Stomach (tissue), 9 donors: ENCODE results near the gene G6PC3. TPM values are rescaled to one million over a fixed set of nuclear protein-coding genes. Genes with fewer than 3 reads are reported as not detected.
A peak's percentile ranks its signal among the peaks of the same experiment; 100 is the strongest.

Experiments
- DNase-seq, 2 donors: peaks; one replicate each; pipeline versions ENCODE4 v3.0.0 to v3.0.0-alpha.2; 2013 to 2019
- H3K27ac ChIP-seq, 5 donors: fragments of 200-600 bp in 4 of 5; sonication (generic) in 4 of 5; one replicate each; pipeline ENCODE4 v1.5.1; 2013 to 2019; ENCODE audit warnings: mild to moderate bottlenecking in 1 of 5, moderate library complexity in 1 of 5
- H3K27me3 ChIP-seq, 3 donors: fragments of 200-600 bp; sonication (generic); one replicate each; pipeline ENCODE4 v1.5.1; 2017 to 2019; ENCODE audit warnings: mixed run types in 1 of 3
- H3K36me3 ChIP-seq, 4 donors: fragments of 200-600 bp; sonication (generic); 1 replicate in 3 of 4; 2 replicates in 1 of 4; pipeline ENCODE4 v1.5.1; 2016 to 2019
- H3K4me1 ChIP-seq, 4 donors: fragments of 200-600 bp; sonication (generic); one replicate each; pipeline ENCODE4 v1.5.1; 2016 to 2019
- H3K4me3 ChIP-seq, 4 donors: fragments of 200-600 bp; sonication (generic) in 3 of 4; one replicate each; pipeline ENCODE4 v1.5.1; 2016 to 2019; ENCODE audit warnings: mild to moderate bottlenecking in 1 of 4
- H3K9me3 ChIP-seq, 4 donors: fragments of 200-600 bp; sonication (generic); one replicate each; pipeline ENCODE4 v1.5.1; 2016 to 2019
- EP300 ChIP-seq: sonication (generic); formaldehyde crosslinking; IDR thresholded peaks from one replicate; pipeline ENCODE4 v1.6.1; 2017; ENCODE audit warnings: antibody characterized with exemption
- POLR2A ChIP-seq, 4 donors: fragments of 450-650 bp; IDR thresholded peaks; one replicate each; pipeline ENCODE4 v1.6.1; 2016; ENCODE audit warnings: antibody characterized with exemption in 4 of 4, control low read depth in 2 of 4, mild to moderate bottlenecking in 1 of 4, moderate library complexity in 1 of 4
- POLR2AphosphoS5 ChIP-seq, 3 donors: sonication (generic); formaldehyde crosslinking; IDR thresholded peaks; one replicate each; pipeline ENCODE4 v1.6.1; 2016; ENCODE audit warnings: antibody characterized with exemption in 3 of 3
- WGBS, 5 donors: extraction: QIAGEN DNeasy Blood & Tissue Kit in 3 of 5; methylation state at CpG; one replicate each; pipeline versions ENCODE4 v1.1.5 to v1.1.7; 2013 to 2018; 5-methylcytosine and 5-hydroxymethylcytosine counted together
- intact Hi-C: fragments of 100-400 bp; cut with DNase I; formaldehyde crosslinking; loops from one replicate; pipeline ENCODE4 v1.15.1; 2023; ENCODE audit warnings: low total_unique reads
- polyA plus RNA-seq, 3 donors: library from polyadenylated mRNA; stranded (reverse); fragments of 200-250 nt; gene quantifications; one replicate each; pipeline ENCODE4 v1.2.3, GENCODE V29; 2013
- total RNA-seq, 5 donors: library from RNA; depleted of rRNA; stranded (reverse); fragments of >200 nt; gene quantifications; one replicate each; pipeline versions ENCODE4 v1.1.0 to v1.2.3, GENCODE V29; 2014 to 2016
- TF ChIP-seq, protein P1 (sequence below), 7 experiments: fragments of 450-650 bp in 4 of 7; fragments of 200-600 bp in 3 of 7; sonication (generic) in 3 of 7; IDR thresholded peaks; one replicate each; pipeline ENCODE4 v1.5.1; 2016 to 2019; ENCODE audit warnings: antibody characterized with exemption in 7 of 7, control low read depth in 2 of 7, mild to moderate bottlenecking in 1 of 7
- donor health status: healthy with polysubstance abuse.
- donor health status: Bipolar disorder and iron deficiency.
- donor health status: healthy.

The G6PC3 gene
- total and polyA plus RNA-seq, 8 donors, result 10.5 to 132 (median 39.4) TPM

DNA sequence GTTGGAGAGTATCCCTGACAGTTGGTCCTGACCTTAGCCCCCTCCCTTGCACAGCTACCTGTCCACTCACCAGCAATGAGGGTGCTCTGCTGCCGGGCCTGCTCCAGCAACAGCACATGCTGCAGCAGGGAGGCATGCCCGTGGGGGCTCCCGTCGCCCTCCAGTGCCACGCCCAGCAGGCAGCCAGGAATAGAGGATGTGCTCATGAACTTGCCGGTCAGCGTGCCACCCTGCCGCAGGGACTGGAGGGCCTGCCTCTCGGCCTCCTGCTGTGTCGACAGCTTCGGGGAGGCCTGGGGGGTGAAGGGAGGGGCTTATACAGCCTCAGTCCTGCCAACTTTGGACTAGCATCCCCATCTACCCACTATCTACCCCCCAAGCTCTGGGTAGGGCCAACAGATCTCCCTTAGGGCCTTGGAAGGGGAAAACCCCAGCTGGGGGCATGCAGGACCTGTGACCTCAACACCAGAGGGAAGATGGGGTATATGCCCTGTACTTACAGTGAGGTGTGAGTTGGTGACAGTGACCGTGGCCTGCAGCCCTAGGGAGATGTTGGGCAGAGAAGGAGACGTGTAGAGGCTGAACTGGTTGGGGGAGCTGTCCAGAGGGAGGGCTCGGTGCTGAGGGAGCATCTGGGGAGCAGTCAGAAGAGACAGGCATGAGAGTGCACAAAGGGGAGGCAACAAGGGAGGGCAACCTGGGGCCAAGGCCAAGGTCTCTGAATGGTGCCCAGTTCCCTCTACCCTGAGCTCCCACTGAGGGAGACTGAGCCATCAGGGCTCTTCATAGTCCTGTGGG is 20.9 kb downstream of the G6PC3 start:
- peaks cover 14 to 33% (median 24%) of the 10 kb centered on the region in 4 donors for H3K4me1 ChIP-seq
- H3K27me3 ChIP-seq, result no peaks in the 10 kb centered on the region
- intact Hi-C loops, result no loop called here
- peaks cover 48 to 70% (median 69%) of the 10 kb centered on the region in 4 donors for H3K36me3 ChIP-seq
- no peaks in the 10 kb centered on the region for H3K9me3 ChIP-seq
- DNase-seq, result no peak
- TF ChIP-seq POLR2A (IDR thresholded peaks at IDR 0.05), result no peak
- H3K27ac ChIP-seq, result no peak overlapping the region
- WGBS, 5 donors, result 88 to 95% (median 90%) methylated on average over 4 to 14 of the region's 14 CpGs
- no peak overlapping the region for H3K4me3 ChIP-seq

DNA sequence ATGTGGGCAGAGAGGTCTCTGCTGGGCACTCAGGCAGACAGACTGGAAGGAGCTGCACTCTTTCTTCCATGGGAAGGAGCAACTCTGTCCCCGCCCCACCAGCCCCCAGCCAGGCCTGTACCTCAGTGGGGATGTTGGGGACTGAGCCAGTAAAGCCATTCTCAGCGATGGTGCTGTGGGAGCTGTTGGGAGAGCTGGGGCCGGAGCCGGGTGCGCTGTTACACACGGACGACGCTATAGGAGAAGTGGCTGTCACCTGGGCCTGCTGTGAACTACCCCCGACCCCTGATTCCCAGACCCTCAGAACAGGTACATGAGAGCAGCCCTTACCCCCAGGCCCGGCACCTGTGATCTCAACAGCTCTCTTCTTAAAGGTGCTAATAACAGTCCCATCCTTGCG is 21.5 kb downstream of the G6PC3 start:
- no peak for TF ChIP-seq POLR2A (IDR thresholded peaks at IDR 0.05)
- TF ChIP-seq, protein P1, sequence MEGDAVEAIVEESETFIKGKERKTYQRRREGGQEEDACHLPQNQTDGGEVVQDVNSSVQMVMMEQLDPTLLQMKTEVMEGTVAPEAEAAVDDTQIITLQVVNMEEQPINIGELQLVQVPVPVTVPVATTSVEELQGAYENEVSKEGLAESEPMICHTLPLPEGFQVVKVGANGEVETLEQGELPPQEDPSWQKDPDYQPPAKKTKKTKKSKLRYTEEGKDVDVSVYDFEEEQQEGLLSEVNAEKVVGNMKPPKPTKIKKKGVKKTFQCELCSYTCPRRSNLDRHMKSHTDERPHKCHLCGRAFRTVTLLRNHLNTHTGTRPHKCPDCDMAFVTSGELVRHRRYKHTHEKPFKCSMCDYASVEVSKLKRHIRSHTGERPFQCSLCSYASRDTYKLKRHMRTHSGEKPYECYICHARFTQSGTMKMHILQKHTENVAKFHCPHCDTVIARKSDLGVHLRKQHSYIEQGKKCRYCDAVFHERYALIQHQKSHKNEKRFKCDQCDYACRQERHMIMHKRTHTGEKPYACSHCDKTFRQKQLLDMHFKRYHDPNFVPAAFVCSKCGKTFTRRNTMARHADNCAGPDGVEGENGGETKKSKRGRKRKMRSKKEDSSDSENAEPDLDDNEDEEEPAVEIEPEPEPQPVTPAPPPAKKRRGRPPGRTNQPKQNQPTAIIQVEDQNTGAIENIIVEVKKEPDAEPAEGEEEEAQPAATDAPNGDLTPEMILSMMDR (IDR thresholded peaks at IDR 0.05), result no peak
- TF ChIP-seq POLR2AphosphoS5 (IDR thresholded peaks at IDR 0.05), result no peak
- no peak for TF ChIP-seq EP300
- no peak overlapping the region for H3K4me3 ChIP-seq
- H3K27ac ChIP-seq, result no peak overlapping the region
- H3K36me3 ChIP-seq, result peaks cover 47 to 66% (median 64%) of the 10 kb centered on the region in 4 donors
- intact Hi-C loops, result no loop called here
- DNase-seq, result no peak
- no peaks in the 10 kb centered on the region for H3K9me3 ChIP-seq
- peaks cover 20 to 37% (median 27%) of the 10 kb centered on the region in 4 donors for H3K4me1 ChIP-seq
- 82 to 98% (median 95%) methylated on average over 8 to 11 of the region's 11 CpGs for WGBS, 5 donors
- H3K27me3 ChIP-seq, result no peaks in the 10 kb centered on the region

DNA sequence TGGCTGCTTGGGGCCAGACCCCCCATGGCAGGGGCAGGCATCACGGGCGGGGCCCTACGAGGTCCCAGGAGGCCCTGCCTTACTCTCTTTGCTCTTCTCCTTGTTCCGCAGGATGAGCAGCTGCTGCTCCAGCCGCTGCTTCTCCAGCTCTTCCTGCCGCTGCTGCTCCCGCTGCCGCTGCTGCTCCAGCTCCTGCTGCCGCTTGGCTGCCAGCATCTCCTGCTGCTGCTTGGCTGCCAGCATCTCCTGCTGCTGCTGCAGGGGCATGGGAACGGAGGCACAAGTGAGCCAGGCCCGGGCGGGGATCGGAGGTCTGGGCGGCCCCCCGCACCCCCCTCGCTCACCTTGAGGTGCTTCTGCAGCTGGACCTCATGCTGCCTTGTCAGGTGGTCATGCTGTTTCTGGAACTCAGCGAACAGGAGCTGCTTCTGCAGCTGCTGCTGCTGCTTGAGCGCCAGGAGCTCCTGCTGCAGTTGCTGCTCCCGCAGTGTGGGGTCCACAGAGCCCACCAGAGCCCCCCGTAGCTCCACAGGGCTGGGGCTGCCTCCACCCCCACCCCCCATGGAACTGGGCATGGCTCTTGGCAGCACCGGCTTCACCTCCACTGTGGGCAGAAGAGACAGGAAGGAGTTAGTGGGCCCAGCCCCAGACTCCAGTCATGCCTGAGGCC is 22.8 kb downstream of the G6PC3 start:
- Histone ChIP-seq H3K27me3 (no peaks in the 10 kb centered on the region), H3K4me3 (no peak overlapping the region), H3K27ac (no peak overlapping the region), H3K36me3 (peaks cover 38 to 53% (median 51%) of the 10 kb centered on the region in 4 donors), H3K4me1 (peaks cover 29 to 41% (median 37%) of the 10 kb centered on the region in 4 donors), H3K9me3 (no peaks in the 10 kb centered on the region)
- no peak for TF ChIP-seq EP300
- TF ChIP-seq POLR2AphosphoS5 (IDR thresholded peaks at IDR 0.05), result no peak
- no peak for TF ChIP-seq POLR2A (IDR thresholded peaks at IDR 0.05)
- TF ChIP-seq, protein P1 (IDR thresholded peaks at IDR 0.05), result no peak
- intact Hi-C loops, result no loop called here
- WGBS, 5 donors, result 88 to 94% (median 91%) methylated on average over 10 to 21 of the region's 21 CpGs
- no peak for DNase-seq

DNA sequence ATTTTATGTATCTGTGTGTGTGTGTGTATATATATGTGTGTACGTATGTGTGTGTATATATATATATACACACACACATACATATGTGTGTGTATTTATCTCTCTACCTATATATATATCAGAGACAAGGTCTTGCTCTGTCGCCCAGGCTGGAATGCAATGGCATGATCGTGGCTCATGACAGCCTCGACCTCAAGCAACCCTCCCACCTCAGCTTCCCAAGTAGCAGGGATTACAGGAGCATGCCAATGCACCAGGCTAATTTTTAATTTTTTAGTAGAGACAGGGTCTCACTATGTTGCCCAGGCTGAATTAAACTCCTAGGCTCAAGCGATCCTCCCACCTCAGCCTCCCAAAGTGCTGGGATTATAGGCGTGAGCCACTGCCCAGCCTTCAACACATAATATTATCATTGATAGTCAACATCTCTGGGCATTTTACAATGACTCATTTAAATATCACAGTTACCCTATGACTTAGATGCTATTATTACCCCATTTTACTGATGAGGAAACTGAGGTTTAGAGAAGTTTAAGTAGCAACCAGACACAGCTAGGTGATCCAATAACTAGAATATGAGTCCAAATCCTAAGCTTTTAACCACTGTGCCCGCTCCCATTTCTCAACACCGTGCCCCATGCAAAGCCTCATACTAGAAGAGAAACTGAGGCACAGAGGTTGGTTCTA is 24.3 kb downstream of the G6PC3 start:
- 84 to 89% (median 87%) methylated on average over 8 of the region's 8 CpGs for WGBS, 5 donors
- H3K4me1 ChIP-seq, result peaks cover 29 to 49% (median 40%) of the 10 kb centered on the region in 4 donors
- no peak for DNase-seq
- H3K4me3 ChIP-seq, result no peak overlapping the region
- no peaks in the 10 kb centered on the region for H3K27me3 ChIP-seq
- peak overlapping the region in 4 of 5 donors; percentile 76 to 89 (median 82) for H3K27ac ChIP-seq
- no peaks in the 10 kb centered on the region for H3K9me3 ChIP-seq
- TF ChIP-seq POLR2A (IDR thresholded peaks at IDR 0.05) (no peak), EP300 (no peak), POLR2AphosphoS5 (IDR thresholded peaks at IDR 0.05) (no peak)
- TF ChIP-seq, protein P1 (IDR thresholded peaks at IDR 0.05), result no peak
- intact Hi-C loops, result no loop called here
- peaks cover 28 to 47% (median 41%) of the 10 kb centered on the region in 4 donors for H3K36me3 ChIP-seq
